ENCODE results near the gene ADK. TPM values are rescaled to one million over a fixed set of nuclear protein-coding genes. Genes with fewer than 3 reads are reported as not detected.

The ADK gene
- polyA plus RNA-seq, 1 experiment, result 19.4 TPM

DNA sequence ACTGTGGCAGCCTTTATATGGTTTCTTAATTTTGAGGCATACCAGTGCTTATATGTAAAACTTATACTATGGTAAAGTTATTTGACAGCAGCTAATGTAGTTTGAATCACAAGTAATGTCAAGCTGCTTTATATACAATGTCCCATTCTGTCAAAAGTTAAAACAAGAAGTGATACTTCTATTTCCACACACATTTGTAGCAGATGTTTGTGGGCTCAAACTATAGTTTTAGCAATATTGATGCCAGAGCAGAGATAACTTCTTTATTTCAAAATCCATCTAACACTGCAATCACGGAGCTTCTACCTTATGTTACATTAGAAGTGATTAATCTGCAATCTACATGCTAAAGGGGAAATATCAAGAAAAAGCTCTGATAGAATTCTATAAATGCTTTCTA, 149.6 kb downstream of the ADK start:
- no peak overlapping the region for H3K4me3 ChIP-seq (ENCODE audit: low read depth, low read length)
- no peaks in the 10 kb centered on the region for H3K27me3 ChIP-seq (ENCODE audit: control insufficient read depth, insufficient read depth, low read length)
- POLR2A ChIA-PET, result no interaction called here
- CTCF ChIA-PET, result interaction anchor here (0.8 to 1.1 kb wide), 2 partner anchors 16 to 937 kb away, joined by 3 to 7 read pairs; no protein-coding TSS in a partner anchor
- no peak for DNase-seq (ENCODE audit: low read depth)
- TF ChIP-seq, protein P1, sequence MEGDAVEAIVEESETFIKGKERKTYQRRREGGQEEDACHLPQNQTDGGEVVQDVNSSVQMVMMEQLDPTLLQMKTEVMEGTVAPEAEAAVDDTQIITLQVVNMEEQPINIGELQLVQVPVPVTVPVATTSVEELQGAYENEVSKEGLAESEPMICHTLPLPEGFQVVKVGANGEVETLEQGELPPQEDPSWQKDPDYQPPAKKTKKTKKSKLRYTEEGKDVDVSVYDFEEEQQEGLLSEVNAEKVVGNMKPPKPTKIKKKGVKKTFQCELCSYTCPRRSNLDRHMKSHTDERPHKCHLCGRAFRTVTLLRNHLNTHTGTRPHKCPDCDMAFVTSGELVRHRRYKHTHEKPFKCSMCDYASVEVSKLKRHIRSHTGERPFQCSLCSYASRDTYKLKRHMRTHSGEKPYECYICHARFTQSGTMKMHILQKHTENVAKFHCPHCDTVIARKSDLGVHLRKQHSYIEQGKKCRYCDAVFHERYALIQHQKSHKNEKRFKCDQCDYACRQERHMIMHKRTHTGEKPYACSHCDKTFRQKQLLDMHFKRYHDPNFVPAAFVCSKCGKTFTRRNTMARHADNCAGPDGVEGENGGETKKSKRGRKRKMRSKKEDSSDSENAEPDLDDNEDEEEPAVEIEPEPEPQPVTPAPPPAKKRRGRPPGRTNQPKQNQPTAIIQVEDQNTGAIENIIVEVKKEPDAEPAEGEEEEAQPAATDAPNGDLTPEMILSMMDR (IDR thresholded peaks at IDR 0.05; ENCODE audit: insufficient read depth, low read depth, low read length), result no peak
- no peaks in the 10 kb centered on the region for H3K36me3 ChIP-seq (ENCODE audit: control insufficient read depth, insufficient read depth, low read length)

GRCh38 chr10:74305730-74306129, 154.7 kb downstream of the ADK start:
- H3K27me3 ChIP-seq (ENCODE audit: control insufficient read depth, insufficient read depth, low read length), result no peaks in the 10 kb centered on the region
- ChIA-PET POLR2A (no interaction called here), CTCF (no interaction called here)
- DNase-seq (ENCODE audit: low read depth), result no peak
- no peaks in the 10 kb centered on the region for H3K36me3 ChIP-seq (ENCODE audit: control insufficient read depth, insufficient read depth, low read length)
- no peak overlapping the region for H3K4me3 ChIP-seq (ENCODE audit: low read depth, low read length)
- TF ChIP-seq, protein P1 (IDR thresholded peaks at IDR 0.05; ENCODE audit: insufficient read depth, low read depth, low read length), result no peak

DNA sequence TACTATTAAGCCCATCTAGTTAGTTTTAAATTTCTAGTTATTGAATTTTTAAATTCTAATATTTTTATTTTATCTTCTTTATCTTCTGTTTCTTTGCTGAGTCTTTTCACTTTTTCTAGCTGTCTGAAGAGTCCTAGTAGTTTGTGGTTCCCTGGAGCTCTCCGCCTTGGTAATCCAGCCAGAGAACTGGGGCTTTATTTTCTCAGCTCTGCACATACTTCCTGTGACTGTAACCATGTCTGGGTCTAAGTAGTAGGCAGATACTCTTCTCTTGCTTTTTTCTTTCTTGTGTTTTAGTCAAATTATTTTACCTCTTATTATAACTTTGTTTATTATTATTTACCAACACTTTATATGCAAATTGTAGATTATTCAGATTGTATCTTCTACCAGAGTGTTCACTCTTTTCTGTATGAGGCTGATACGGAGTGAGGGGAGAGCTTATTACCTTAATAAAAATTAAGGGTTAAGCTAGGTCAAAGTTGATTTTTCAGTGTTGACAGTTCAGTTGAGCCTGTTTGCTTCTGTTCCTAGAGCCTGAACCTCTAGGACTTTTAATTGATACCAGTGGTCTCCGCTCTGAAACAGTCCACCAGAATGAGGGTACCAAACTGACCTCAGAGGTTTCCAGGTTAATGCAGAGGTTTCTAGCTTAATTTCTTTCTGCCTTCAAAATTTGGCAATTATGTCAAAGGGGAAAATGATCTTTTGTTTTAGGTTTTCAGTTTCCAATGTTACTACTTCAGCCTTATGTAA, 155.4 kb downstream of the ADK start:
- no peaks in the 10 kb centered on the region for H3K36me3 ChIP-seq (ENCODE audit: control insufficient read depth, insufficient read depth, low read length)
- CTCF ChIA-PET, result interaction anchor here (0.9 kb wide), 1 partner anchor 9 kb away, joined by 4 read pairs; no protein-coding TSS in a partner anchor
- H3K4me3 ChIP-seq (ENCODE audit: low read depth, low read length), result no peak overlapping the region
- POLR2A ChIA-PET, result no interaction called here
- no peak for DNase-seq (ENCODE audit: low read depth)
- no peaks in the 10 kb centered on the region for H3K27me3 ChIP-seq (ENCODE audit: control insufficient read depth, insufficient read depth, low read length)
- TF ChIP-seq, protein P1 (IDR thresholded peaks at IDR 0.05; ENCODE audit: insufficient read depth, low read depth, low read length), result no peak

DNA sequence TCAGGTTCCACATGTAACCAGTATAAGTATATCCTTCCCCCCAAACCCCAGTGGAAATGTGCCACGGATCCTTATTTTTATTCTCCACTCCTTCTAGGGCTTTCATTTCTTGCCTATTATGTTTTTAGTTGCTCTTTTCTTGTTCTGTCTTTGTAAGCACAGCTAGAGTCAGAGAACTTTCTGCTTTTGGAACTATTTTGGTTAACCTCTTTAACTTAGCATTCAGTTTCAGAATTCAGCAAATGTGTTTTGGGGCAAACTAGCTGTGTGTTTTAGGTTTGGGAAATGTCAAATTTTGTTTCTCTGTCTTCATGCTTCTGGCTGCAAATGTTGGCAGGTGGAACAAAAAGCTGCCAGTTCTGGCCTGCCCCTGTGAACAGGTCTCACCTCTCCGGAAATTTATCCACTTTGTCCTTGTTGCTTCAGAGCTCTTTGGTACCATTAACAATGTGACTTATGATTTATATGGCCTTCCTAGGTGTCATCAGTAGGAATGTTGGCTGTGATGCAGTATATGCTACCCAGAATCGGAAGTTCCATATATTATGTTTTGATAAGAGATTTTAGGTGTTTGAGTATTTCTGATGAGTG, 156.1 kb downstream of the ADK start:
- ChIA-PET POLR2A (no interaction called here), CTCF (interaction anchor here (0.9 kb wide), 1 partner anchor 8 kb away, joined by 4 read pairs; no protein-coding TSS in a partner anchor)
- TF ChIP-seq, protein P1 (IDR thresholded peaks at IDR 0.05; ENCODE audit: insufficient read depth, low read depth, low read length), result no peak
- no peak overlapping the region for H3K4me3 ChIP-seq (ENCODE audit: low read depth, low read length)
- no peaks in the 10 kb centered on the region for H3K27me3 ChIP-seq (ENCODE audit: control insufficient read depth, insufficient read depth, low read length)
- no peaks in the 10 kb centered on the region for H3K36me3 ChIP-seq (ENCODE audit: control insufficient read depth, insufficient read depth, low read length)
- DNase-seq (ENCODE audit: low read depth), result no peak

DNA sequence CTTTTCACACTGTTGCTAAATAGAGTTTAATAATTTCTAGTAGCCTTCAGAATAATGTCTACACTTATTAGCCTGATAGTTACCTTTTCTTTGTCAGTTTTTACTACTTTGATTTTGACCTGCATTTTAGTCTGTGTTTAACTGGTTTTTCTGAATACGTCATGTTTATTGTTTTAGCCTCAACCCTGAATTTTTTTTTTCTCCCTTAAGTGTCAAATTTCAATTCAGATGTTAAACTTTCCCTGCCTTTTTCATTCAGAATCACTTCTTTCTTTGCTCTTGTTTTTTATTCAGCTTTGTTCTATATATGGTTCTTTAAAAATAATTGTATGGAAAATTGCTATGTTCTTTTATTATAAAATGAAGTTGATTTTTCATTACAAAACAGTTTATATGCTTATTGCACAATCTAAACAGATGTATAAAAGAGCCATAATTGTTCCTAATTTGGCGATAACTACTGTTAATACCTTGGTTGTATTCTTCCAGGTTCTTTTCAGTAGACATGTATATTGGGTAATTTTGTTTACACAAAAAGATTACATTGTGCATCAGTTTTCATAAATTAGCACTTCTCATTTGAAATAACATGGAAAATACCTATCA, 159.7 kb downstream of the ADK start:
- ChIA-PET CTCF (no interaction called here), POLR2A (no interaction called here)
- DNase-seq (ENCODE audit: low read depth), result no peak
- TF ChIP-seq, protein P1 (IDR thresholded peaks at IDR 0.05; ENCODE audit: insufficient read depth, low read depth, low read length), result no peak
- H3K27me3 ChIP-seq (ENCODE audit: control insufficient read depth, insufficient read depth, low read length), result no peaks in the 10 kb centered on the region
- no peaks in the 10 kb centered on the region for H3K36me3 ChIP-seq (ENCODE audit: control insufficient read depth, insufficient read depth, low read length)
- no peak overlapping the region for H3K4me3 ChIP-seq (ENCODE audit: low read depth, low read length)

Data from BJ (cell line).